ENCODE data around the gene GOSR2.

DNA sequence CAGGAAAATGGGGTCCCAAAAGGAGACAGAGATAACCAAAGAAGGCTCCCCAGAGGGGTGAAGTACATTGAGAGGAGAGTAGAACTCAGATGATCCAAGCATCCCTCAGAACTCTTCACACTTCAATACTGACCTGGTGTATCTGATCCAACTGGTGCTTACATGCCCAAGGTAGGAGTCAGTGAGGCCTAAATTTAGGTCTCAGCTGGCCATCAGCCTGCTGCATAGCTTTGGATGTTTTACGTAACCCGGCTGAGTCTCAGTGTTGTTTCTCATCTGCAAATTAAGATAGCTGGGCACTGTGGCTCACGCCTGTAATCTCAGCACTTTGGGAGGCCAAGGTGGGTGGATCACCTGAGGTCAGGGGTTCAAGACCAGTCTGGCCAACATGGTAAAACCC is 11.6 kb upstream of the GOSR2 start:
- TF ChIP-seq CTCF (conservative IDR thresholded peaks at IDR 0.05; ENCODE audit: low read depth, low read length) (no peak), EZH2phosphoT487 (IDR thresholded peaks at IDR 0.05; ENCODE audit: borderline replicate concordance, low read length) (no peak), EZH2 (IDR thresholded peaks at IDR 0.05; ENCODE audit: low read length, unreplicated experiment) (no peak)

All from PC-3 (cell line).